GM04503 (cell line): ENCODE results near the gene APOC3.

Experiments
- DNase-seq: peaks from one replicate; pipeline ENCODE4 v3.0.0-alpha.2; 2012; ENCODE audit warnings: low read depth

APOC3 gene

GRCh38 chr11:116851626-116852025, 21.9 kb downstream of the APOC3 start:
- DNase-seq: no peak

DNA sequence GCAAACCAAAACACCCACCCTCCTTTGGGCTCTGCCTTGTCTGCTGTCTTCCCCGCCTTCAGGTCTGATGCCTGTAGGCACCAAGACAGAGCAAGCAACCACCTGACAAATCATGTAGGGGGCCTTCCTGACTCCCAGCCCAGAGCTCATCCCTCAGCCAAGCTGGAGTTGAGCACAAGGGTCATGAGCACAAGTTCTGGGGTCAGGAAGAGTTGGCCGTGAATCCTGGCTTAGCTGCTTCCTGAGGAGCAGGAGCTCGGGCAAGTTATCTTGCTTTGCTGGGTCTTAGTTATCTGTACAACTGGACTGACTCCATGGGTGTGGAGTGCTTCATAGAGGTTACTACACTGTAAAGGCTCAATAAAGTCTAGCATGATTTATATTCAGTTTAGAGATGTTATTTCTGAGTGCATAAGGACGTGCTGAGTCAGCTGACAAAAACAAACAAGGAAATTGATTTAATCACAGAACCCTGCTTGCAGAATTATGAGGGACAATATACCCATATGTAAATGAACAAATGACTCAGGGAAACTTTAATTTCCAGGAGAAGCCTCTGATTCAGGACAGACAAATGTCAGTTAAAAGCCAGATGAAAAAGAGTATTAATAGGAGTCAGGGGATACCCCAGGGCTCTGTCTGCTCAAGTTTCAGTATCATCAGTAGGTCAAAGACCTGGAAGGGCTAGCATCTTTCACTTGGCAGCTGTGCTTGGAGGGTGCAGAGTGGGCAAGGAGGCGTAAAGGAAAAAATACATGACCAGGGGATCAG, 22.7 kb downstream of the APOC3 start:
- peak; percentile 57 for DNase-seq

DNA sequence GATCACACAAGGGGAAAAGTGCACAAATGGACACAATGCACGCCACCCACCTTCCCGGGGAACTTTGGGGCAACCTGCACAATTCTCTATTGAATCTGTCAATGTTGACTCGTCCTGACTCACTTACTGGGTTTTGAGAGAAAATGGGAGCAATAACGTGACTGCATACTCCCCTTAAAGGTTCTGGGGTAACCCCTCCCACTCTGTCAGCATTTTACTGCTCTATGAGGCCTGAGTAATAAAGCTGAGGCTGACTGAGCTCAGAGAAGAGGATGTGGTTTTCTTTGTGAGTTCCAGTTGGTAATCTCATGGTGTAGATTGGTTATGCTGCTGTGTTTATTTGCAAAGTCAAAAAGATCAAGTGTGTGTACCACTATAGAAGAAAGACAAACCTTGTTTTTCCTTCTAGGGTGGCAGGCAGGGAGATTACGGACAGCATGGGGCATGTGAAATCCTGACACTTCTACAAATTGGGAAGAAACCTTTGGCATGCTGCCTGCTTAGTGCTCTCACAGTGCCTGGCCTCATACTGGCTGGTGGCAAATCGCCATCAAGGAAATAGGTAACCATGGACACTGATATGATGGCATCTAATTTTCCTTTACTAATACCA, 23.9 kb downstream of the APOC3 start:
- peak; percentile 92 for DNase-seq

DNA sequence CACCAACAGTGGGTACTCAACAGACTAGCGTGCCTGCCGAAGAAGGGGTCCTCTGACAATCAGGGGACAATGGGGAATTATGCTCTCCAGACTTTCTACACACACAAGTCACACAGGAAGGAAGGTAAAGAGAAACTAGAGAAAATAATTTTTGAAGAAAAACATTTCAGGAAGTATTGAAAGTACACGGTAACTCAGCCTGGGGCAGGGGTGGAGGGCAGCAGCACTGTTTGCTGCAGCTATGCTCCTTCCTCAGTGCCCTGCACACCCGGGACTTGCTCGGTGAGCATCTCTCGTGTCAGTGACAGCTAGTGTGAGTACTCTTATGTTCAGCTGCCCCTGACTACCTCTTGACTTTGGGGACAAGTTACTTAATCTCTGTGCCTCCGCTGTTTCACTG, 25.7 kb downstream of the APOC3 start:
- no peak for DNase-seq

- DNase-seq: no peak
Measured at GRCh38 chr11:116856423-116856822, 26.7 kb downstream of the APOC3 start.

GRCh38 chr11:116857316-116857715, 27.6 kb downstream of the APOC3 start:
- no peak for DNase-seq

GRCh38 chr11:116857936-116858335, 28.2 kb downstream of the APOC3 start:
- no peak for DNase-seq

DNA sequence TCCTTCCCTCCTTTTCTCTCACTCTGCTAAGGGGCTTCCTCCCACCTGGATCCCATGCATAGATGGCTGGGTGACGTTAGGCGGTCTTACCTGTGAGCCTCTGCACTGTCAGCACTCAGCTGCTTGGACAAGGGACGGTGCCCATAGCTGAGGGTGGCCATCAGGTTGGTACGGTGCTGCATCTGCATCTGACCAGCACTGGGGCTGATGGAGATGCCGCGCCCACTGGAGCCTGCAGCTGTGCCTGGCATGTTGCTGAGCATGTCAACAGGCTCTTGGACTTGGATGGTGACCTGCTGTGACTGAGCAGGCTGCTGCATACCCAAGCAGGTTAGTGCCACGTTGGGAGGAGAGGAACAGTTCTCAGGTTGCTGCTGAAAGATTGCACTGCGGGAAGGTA, 29.5 kb downstream of the APOC3 start:
- DNase-seq: no peak

DNA sequence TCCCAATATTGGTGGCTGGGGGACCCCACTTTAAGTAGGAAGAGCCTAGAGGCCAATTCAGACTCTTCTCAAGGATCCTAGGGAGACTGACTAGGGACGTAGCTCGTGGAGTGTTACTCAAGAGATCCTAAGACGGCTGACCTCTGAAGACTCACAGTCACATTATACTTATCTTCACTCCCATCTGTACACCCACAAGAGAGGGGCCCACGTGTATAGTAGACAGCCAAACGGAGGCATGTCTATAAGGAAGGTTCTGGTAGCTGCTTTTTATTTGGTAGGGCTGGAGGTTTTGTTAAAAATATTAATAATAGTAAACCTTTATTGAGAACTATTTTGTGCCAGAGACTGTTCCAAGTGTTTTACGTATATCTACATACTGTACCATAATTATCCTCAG, 30.6 kb downstream of the APOC3 start:
- DNase-seq: no peak

GRCh38 chr11:116861539-116861938, 31.8 kb downstream of the APOC3 start:
- no peak for DNase-seq

DNA sequence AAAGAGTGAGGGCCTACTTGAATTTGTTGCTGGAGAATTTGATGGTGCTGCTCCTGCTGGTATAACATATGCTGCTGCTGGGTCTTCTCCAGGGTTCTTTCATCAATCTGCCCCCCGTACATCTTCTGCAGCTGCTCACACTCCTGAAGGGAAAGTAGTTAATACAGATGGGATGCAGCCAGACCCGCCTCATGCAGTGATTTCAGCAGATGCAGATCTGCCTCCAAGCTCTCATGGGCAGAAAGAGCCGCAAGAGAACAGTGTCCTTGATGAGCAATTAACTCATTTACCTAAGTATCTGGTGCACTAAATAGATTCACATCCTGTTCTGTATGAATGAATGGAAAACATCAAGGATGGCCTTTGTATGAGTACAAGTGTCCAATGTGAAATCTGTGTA, 32.5 kb downstream of the APOC3 start:
- DNase-seq: no peak

DNA sequence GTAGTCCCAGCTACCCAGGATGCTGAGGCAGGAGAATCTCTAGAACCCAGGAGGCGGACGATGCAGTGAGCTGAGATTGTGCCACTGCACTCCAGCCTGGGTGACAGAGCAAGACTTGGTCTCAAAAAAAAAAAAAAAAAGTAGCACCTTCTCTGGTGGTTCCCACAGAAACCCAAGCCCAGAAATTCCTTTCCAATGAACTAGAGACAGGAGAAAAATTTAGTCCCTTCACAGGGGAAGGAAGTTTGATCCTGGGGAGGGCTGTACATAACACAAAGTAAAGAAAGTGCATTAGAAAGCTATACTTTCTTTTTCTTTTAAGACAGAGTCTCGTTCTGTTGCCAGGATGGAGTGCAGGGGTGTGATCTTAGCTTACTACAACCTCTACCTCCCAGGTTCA, 33.2 kb downstream of the APOC3 start:
- no peak for DNase-seq

DNA sequence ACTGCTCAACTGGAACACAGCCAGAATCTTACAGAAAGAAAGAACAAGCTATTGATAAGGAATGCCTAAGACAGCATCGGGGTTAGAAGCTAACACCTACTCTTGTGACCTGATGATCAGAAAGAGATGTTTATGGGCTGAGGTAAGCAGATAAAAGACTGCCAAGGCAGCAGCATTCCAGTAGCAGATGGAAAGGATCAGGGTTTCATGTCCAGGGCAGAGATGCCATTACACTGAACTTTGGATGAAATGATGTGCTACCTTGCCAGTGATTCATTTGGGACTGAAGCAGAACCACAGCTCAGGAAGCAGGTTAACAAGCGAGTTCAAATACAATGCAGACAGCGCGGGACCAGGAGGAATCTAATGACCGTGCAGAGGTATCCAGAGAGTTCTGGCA, 34.8 kb downstream of the APOC3 start:
- DNase-seq: no peak

DNA sequence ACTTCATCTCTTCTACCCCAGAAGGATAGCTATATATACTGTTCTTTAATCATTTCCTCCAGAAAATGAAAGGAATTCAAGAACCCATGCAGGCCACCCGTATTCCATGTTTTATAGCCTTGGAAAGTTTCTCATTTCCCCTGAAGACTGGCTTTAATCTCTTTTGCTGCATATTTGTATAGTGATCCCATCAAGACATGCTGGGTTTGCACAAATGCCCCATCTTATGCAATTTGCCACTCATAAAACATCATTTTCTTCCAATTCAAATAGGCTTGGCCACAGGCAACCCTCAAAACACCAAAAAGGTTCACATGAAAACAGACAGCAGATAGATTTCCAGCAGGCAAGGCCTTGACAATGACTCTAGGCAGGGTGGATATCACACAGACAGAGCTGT, 36.0 kb downstream of the APOC3 start:
- DNase-seq: peak; percentile 90

DNA sequence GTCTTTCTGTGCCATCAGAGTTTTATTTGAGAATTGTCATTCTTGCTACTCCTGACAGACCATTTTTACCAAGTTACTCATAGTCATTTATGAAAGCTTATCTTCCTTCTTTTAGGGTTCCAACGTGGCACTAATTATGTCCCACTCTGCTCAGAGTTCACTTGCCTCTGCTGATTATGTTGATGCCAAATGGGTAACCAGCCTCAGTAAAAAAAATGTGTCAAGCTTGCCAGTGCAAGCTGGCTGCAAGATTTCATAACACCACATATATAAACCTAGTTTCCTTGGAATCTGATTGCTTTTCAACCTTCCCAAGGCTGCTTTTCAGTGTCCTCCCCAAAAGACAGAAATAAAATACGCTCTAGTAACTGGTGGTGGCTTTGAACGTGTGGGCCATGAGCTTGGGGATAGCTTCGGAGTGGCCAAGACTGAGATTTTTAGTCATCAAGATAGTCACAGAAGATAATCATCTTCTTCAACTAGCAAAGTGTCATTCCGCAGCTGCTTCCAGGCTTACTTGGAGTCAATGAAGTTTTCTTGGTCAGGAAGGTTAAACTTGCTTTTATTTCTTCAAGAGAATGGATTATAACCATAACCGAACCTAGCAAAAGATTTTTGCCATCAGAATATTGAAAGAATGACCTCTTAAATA, 37.2 kb downstream of the APOC3 start:
- no peak for DNase-seq

- no peak for DNase-seq
Measured at GRCh38 chr11:116867619-116868018, 37.9 kb downstream of the APOC3 start.

DNA sequence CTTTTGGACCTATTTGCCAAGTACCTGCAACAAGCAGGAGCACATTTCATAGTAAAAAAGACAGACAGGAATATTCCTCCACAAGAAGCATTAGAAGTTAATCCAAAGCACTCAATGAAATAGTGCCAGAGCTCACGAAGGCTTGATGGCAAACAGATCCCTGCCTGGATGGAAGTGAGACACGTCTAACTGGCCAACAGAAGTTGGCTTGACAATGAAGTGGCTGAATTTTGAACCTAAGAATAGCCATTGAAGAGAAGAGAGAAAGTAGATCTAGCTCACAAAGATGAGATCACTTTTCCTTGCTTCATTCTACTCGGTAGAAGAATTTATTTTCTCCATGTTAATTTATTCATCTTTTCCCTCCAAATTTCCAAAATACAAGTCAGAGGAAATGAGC, 38.4 kb downstream of the APOC3 start:
- DNase-seq: no peak

DNA sequence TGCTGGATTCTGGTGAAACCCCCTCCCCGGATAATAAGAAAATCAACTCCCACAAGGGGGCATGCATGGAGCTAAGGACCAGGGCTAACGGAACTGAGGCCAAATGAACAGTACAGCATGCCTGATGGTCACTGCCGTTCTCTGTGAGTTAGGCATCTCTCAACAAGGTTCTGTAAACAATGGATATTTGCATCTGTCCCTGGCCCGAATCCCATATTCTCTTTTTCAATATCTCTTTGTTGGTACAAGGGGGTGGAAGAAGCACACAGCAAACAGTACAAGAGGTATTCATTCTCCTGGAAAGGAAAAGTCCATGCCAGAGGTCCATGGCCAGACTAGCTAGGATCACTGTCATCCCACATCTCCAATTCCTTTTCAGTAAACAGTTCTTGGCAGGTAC, 39.9 kb downstream of the APOC3 start:
- no peak for DNase-seq

- DNase-seq: no peak
Measured at GRCh38 chr11:116870054-116870453, 40.3 kb downstream of the APOC3 start.

GRCh38 chr11:116871248-116871647, 41.5 kb downstream of the APOC3 start:
- peak; percentile 87 for DNase-seq

GRCh38 chr11:116873381-116873780, 43.7 kb downstream of the APOC3 start:
- no peak for DNase-seq

- no peak for DNase-seq
Measured at GRCh38 chr11:116874251-116874650, 44.5 kb downstream of the APOC3 start.

DNA sequence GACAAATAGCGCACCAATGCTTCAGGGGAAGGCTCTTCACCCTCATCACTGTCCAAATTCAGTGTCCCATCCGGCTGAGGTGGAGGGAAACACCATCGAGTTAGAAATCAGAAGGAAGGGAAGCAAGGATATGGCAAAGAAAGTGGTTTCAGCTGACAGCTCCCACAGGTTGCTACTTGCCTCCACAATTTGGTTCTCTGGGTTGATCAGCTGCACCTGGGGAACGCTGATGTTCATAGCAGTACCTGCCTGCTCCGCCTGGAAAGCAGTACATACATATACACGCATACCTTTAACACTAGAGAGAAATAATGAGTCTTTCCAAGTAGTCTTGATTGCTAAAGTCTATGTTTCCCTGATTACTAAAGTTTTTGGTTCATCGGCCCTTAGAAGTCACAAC, 45.5 kb downstream of the APOC3 start:
- no peak for DNase-seq

DNA sequence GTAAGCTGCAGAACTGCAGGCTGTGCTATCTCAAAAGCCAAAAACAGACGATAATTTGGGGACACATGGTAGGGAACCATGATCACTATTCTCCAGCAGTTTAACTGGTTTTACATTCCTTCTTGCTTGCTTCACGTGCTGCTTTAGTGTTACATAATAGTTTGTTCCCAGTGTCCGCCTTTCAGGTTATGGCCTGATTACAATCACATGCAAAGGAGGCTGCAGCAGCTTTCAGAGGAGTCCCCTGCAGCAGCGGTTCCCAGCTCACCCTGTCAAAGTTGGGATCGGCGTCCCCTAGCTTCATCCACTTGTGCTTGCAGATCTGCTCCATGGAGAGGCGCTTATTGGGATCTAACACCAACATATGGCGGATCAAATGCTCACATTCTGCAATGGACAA, 46.9 kb downstream of the APOC3 start:
- no peak for DNase-seq
